A549 (cell line): ENCODE results near the gene MYRF. TPM values are rescaled to one million over a fixed set of nuclear protein-coding genes. Genes with fewer than 3 reads are reported as not detected.

Experiments
- ATAC-seq, 2 experiments: fragments of 200-7000 bp in 1 of 2; fragments of >200 bp in 1 of 2; cut with Nextera tagmentation in 1 of 2; cut with Tn5 transposase in 1 of 2; 3 replicates each; pipeline versions ENCODE4 v1.8.0 to v1.9.1; 2018 to 2020; ENCODE audit warnings: mild to moderate bottlenecking in 1 of 2, moderate library complexity in 1 of 2
- CTCF ChIA-PET: fragments of 300-600 bp; sonication (Branson Sonifier 250); formaldehyde crosslinking; extraction: SDS; loops from one replicate; lab custom pipeline; 2021; ENCODE audit warnings: antibody characterized with exemption, inconsistent platforms; lab: Yijun Ruan, JAX
- POLR2A ChIA-PET: fragments of 350-600 bp; formaldehyde crosslinking; extraction: SDS; loops from one replicate; lab custom pipeline; 2021; ENCODE audit warnings: antibody characterized with exemption, inconsistent platforms; lab: Yijun Ruan, JAX
- DNase-seq, 2 experiments: peaks; one replicate each; pipeline versions ENCODE4 v3.0.0 to v3.0.0-alpha.2; 2011 to 2016; ENCODE audit warnings: low read depth in 1 of 2, low spot score in 1 of 2
- FAIRE-seq: peaks from 2 replicates; lab custom pipeline; 2011; peaks lifted over from hg19 to GRCh38; lab: Jason Lieb, UNC
- H3K27ac ChIP-seq, 2 experiments: fragments of >200 bp; sonication (Bioruptor Twin); formaldehyde crosslinking; 3 replicates each; pipeline ENCODE4 v1.5.1; 2016 to 2017
- H3K4me1 ChIP-seq: fragments of >200 bp; sonication (Bioruptor Twin); formaldehyde crosslinking; 3 replicates; pipeline ENCODE4 v1.6.1; 2016
- H3K4me2 ChIP-seq: fragments of >200 bp; sonication (Bioruptor Twin); formaldehyde crosslinking; 3 replicates; pipeline ENCODE4 v1.6.1; 2016
- H3K4me3 ChIP-seq: fragments of >200 bp; sonication (Bioruptor Twin); formaldehyde crosslinking; 3 replicates; pipeline ENCODE4 v1.5.1; 2016
- H3K9me3 ChIP-seq: fragments of >200 bp; sonication (Bioruptor Twin); formaldehyde crosslinking; 3 replicates; pipeline ENCODE4 v1.6.1; 2016
- CEBPB ChIP-seq, 2 experiments: fragments of >200 bp in 1 of 2; sonication (Bioruptor Twin) in 1 of 2; formaldehyde crosslinking in 1 of 2; IDR thresholded peaks; 2 replicates each; pipeline ENCODE4 v1.6.1; 2012 to 2016
- EP300 ChIP-seq, 2 experiments: fragments of >200 bp; sonication (Bioruptor Twin); formaldehyde crosslinking; IDR thresholded peaks; 2 replicates in 1 of 2; 3 replicates in 1 of 2; pipeline ENCODE4 v1.6.1; 2016 to 2017
- FOSL2 ChIP-seq, 2 experiments: fragments of 450-650 bp in 1 of 2; fragments of >200 bp in 1 of 2; sonication (Bioruptor Twin) in 1 of 2; formaldehyde crosslinking; IDR thresholded peaks; 2 replicates each; pipeline versions ENCODE4 v1.5.0 to v1.6.1; 2016 to 2020; ENCODE audit warnings: mild to moderate bottlenecking in 1 of 2, moderate library complexity in 1 of 2
- FOXS1 ChIP-seq: fragments of 250-450 bp; sonication (Bioruptor Pico); IDR thresholded peaks from 2 replicates; pipeline ENCODE4 v1.5.0; 2020; ENCODE audit warnings: mild to moderate bottlenecking, moderate library complexity
- GATA3 ChIP-seq: IDR thresholded peaks from 2 replicates; pipeline ENCODE4 v1.6.1; 2012; ENCODE audit warnings: borderline replicate concordance
- HDAC2 ChIP-seq: fragments of 200-600 bp; sonication (generic); IDR thresholded peaks from 2 replicates; pipeline ENCODE4 v1.6.1; 2016
- HEYL ChIP-seq: fragments of 250-450 bp; sonication (Bioruptor Pico); IDR thresholded peaks from 2 replicates; pipeline ENCODE4 v1.8.0; 2021; ENCODE audit warnings: mild to moderate bottlenecking, moderate library complexity
- HOXB5 ChIP-seq: fragments of 250-450 bp; sonication (Bioruptor Pico); IDR thresholded peaks from 2 replicates; pipeline ENCODE4 v1.5.0; 2020; ENCODE audit warnings: mild to moderate bottlenecking, moderate library complexity
- JUN ChIP-seq, 2 experiments: fragments of >200 bp; sonication (Bioruptor Twin); formaldehyde crosslinking; IDR thresholded peaks; 2 replicates in 1 of 2; 3 replicates in 1 of 2; pipeline ENCODE4 v1.6.1; 2016 to 2017
- KDM1A ChIP-seq: fragments of 200-600 bp; sonication (generic); IDR thresholded peaks from 2 replicates; pipeline ENCODE4 v1.6.1; 2016; ENCODE audit warnings: low read depth, mild to moderate bottlenecking
- POLR2A ChIP-seq: IDR thresholded peaks from 2 replicates; pipeline ENCODE4 v1.6.1; 2012; ENCODE audit warnings: mild to moderate bottlenecking, low read length
- POLR2AphosphoS2 ChIP-seq: conservative IDR thresholded peaks from 2 replicates; pipeline ENCODE4 v1.6.1; 2012; ENCODE audit warnings: low read length, improper control_type of control experiment, inconsistent platforms
- RAD21 ChIP-seq, 2 experiments: fragments of >200 bp in 1 of 2; sonication (Bioruptor Twin) in 1 of 2; formaldehyde crosslinking in 1 of 2; IDR thresholded peaks in 1 of 2; conservative IDR thresholded peaks in 1 of 2; 2 replicates in 1 of 2; 3 replicates in 1 of 2; pipeline ENCODE4 v1.6.1; 2012 to 2018; ENCODE audit warnings: inconsistent platforms in 1 of 2
- RCOR1 ChIP-seq: fragments of 150-350 bp; IDR thresholded peaks from 2 replicates; pipeline ENCODE4 v1.6.1; 2014; ENCODE audit warnings: antibody characterized with exemption, low read length, low read depth
- SMC3 ChIP-seq: fragments of >200 bp; sonication (Bioruptor Twin); formaldehyde crosslinking; IDR thresholded peaks from 3 replicates; pipeline ENCODE4 v1.6.1; 2018; ENCODE audit warnings: inconsistent platforms
- SREBF2 ChIP-seq: fragments of 450-650 bp; IDR thresholded peaks from 2 replicates; pipeline ENCODE4 v1.6.1; 2014; ENCODE audit warnings: mild to moderate bottlenecking, moderate library complexity
- TP53 ChIP-seq: fragments of 250-450 bp; sonication (Bioruptor Pico); IDR thresholded peaks from 2 replicates; pipeline ENCODE4 v1.5.0; 2021; ENCODE audit warnings: mild to moderate bottlenecking, moderate library complexity
- ZFP36 ChIP-seq: fragments of 450-650 bp; IDR thresholded peaks from 2 replicates; pipeline ENCODE4 v1.6.1; 2014; ENCODE audit warnings: borderline replicate concordance; ENCODE audit not compliant: partially characterized antibody
- ZSCAN20 ChIP-seq: fragments of 250-450 bp; sonication (Bioruptor Pico); IDR thresholded peaks from 2 replicates; pipeline ENCODE4 v1.8.0; 2022; ENCODE audit warnings: mild to moderate bottlenecking, moderate library complexity
- WGBS: methylation state at CpG from one replicate; pipeline ENCODE4 v1.1.6; 2017; ENCODE audit errors: missing lambda C conversion rate; 5-methylcytosine and 5-hydroxymethylcytosine counted together
- polyA plus RNA-seq, 4 experiments: library from polyadenylated mRNA; depleted of rRNA in 3 of 4; stranded (reverse); fragments of >200 nt; fragmentation: RNase III in 1 of 4; extraction: RNeasy Plus Mini Kit Qiagen cat#74134 plus additional on column Dnase treatment in 1 of 4; gene quantifications; 2 replicates in 3 of 4; 3 replicates in 1 of 4; pipeline ENCODE4 v1.2.3, GENCODE V29; 2011 to 2017
- TF ChIP-seq, protein P1 (sequence below): fragments of 150-350 bp; IDR thresholded peaks from 2 replicates; pipeline ENCODE4 v1.6.1; 2014; ENCODE audit warnings: low read depth, mild to moderate bottlenecking, low read length
- TF ChIP-seq, protein P2 (sequence below): fragments of >200 bp; sonication (Bioruptor Twin); formaldehyde crosslinking; IDR thresholded peaks from 2 replicates; pipeline ENCODE4 v1.6.1; 2016
- TF ChIP-seq, protein P3 (sequence below): fragments of 200-600 bp; sonication (generic); IDR thresholded peaks from 2 replicates; pipeline ENCODE4 v1.6.1; 2016; ENCODE audit warnings: antibody characterized with exemption, mild to moderate bottlenecking, moderate library complexity

Gene MYRF
- polyA plus RNA-seq, 2 of the 4 experiments (the other 2 are of a cell fraction): 14.7 to 22.3 TPM

DNA sequence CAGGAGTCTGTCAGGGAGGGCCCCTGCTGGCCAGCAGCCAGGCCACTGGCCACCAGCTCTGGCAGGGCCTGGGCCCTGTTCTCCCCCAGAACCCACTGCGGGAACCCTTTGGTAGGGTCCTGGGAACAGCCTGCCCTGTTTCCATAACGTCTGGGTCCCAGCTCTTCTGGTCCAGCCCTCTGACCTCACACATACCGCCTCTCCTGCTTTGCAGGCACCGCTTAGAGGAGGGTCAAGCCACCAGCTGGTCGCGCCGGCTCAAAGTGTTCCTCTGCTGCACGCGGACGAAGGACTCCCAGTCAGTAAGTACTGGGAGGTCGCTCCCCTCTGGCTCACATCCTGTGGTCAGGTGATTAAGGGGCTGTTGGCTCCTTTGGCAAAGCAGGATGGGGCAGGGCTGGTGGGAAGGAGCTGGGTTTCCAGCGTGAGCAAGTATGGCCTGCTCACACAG, 26.6 kb upstream of the MYRF start:
- Histone ChIP-seq H3K9me3 (no peaks in the 10 kb centered on the region), H3K4me3 (no peak overlapping the region), H3K4me2 (no peak overlapping the region), H3K27ac (no peak overlapping the region), H3K4me1 (peaks cover 27% of the 10 kb centered on the region)
- ChIA-PET POLR2A (no interaction called here), CTCF (interaction anchor here (0.9 to 3.9 kb wide), 6 partner anchors 18 to 280 kb away, joined by 3 to 21 read pairs (median 3); no protein-coding TSS in a partner anchor)
- TF ChIP-seq SMC3 (no peak), CEBPB (IDR thresholded peaks at IDR 0.05) (no peak), HOXB5 (no peak), EP300 (IDR thresholded peaks at IDR 0.05) (no peak), FOXS1 (CRISPR knock-in tag) (no peak), JUN (IDR thresholded peaks at IDR 0.05) (no peak), HDAC2 (no peak), FOSL2 (IDR thresholded peaks at IDR 0.05) (no peak), FOSL2 (CRISPR knock-in tag; IDR thresholded peaks at IDR 0.05) (no peak), GATA3 (no peak), RAD21 (conservative IDR thresholded peaks at IDR 0.05 in 1 of 2, IDR thresholded peaks at IDR 0.05 in 1 of 2) (no peak)
- ATAC-seq (no peak), DNase-seq (no peak), FAIRE-seq (no peak)
- 86% methylated on average over 12 of the region's 12 CpGs for WGBS

DNA sequence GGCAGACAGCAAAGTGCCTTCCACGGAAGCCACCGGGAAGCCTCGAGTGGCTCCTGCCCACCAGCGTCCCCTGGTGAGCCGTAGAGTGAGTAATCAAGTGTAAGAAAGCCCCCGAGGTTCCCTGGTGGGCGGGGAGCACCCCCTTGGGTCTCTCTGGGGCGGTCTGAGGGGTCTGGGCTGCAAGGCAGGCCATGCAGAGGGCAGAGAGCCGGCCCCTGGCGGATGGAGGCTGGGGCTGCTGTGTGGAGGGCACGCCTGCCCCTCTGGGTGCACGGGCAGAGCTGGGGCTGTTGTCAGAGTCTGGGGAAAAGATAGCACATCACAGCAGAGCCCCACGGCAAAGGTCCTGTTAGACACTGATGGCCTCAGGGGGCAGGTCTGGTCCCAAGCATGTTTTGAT, 25.7 kb upstream of the MYRF start:
- ATAC-seq: no peak
- TF ChIP-seq TP53 (CRISPR knock-in tag): no peak
- TF ChIP-seq, all 56 proteins: peak for 0
- H3K4me2 ChIP-seq: no peak overlapping the region
- no peak overlapping the region for H3K4me3 ChIP-seq
- H3K27ac ChIP-seq: 0 out of 6 replicates have a peak overlapping the region, but pooled peaks of 1 of the 2 experiments have one; percentile 19
- DNase-seq (no peak), FAIRE-seq (no peak)
- H3K4me1 ChIP-seq: peaks cover 30% of the 10 kb centered on the region
- no peaks in the 10 kb centered on the region for H3K9me3 ChIP-seq
- ChIA-PET POLR2A (no interaction called here), CTCF (interaction anchor here (0.9 to 3.9 kb wide), 5 partner anchors 17 to 210 kb away, joined by 3 to 21 read pairs (median 3); no protein-coding TSS in a partner anchor)
- WGBS: 88% methylated on average over 7 of the region's 13 CpGs

DNA sequence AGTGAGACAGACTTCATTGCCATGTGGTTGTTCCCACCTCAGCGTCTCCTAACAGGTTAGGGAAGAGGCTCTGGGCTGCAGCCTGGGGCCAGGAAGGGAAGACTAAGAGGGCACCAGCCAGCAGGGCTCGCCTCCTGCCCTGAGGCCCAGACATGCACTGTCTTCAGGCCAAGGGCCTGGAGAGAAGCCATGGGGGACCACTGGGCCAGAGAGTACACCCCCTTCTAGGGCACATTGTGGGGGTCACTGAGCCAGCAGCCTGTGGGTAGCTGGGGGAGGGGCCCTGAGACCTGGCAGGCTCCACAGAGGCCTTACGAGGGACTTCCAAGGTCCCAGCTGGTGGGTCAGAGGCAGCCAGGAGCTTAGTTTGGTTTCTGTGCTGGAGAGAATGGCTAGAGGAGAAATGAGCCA, 25.0 kb upstream of the MYRF start:
- Histone ChIP-seq H3K9me3 (no peaks in the 10 kb centered on the region), H3K4me1 (peaks cover 30% of the 10 kb centered on the region), H3K4me2 (no peak overlapping the region), H3K27ac (no peak overlapping the region; a peak in 1 of 6 replicates), H3K4me3 (no peak overlapping the region)
- ChIA-PET CTCF (interaction anchor here (1.2 to 3.9 kb wide), 6 partner anchors 12 to 250 kb away, joined by 3 to 21 read pairs (median 4); no protein-coding TSS in a partner anchor), POLR2A (no interaction called here)
- ATAC-seq (no peak), FAIRE-seq (no peak), DNase-seq (no peak)
- TF ChIP-seq HDAC2: no peak
- no peak for TF ChIP-seq POLR2AphosphoS2
- no peak for TF ChIP-seq HOXB5
- no peak for TF ChIP-seq ZSCAN20 (CRISPR knock-in tag)
- TF ChIP-seq KDM1A: no peak
- TF ChIP-seq RCOR1: no peak
- TF ChIP-seq TP53 (CRISPR knock-in tag): no peak
- TF ChIP-seq SMC3: no peak
- no peak for TF ChIP-seq POLR2A
- TF ChIP-seq ZFP36: no peak
- TF ChIP-seq, protein P1, sequence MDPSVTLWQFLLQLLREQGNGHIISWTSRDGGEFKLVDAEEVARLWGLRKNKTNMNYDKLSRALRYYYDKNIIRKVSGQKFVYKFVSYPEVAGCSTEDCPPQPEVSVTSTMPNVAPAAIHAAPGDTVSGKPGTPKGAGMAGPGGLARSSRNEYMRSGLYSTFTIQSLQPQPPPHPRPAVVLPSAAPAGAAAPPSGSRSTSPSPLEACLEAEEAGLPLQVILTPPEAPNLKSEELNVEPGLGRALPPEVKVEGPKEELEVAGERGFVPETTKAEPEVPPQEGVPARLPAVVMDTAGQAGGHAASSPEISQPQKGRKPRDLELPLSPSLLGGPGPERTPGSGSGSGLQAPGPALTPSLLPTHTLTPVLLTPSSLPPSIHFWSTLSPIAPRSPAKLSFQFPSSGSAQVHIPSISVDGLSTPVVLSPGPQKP: no peak
- TF ChIP-seq, protein P2, sequence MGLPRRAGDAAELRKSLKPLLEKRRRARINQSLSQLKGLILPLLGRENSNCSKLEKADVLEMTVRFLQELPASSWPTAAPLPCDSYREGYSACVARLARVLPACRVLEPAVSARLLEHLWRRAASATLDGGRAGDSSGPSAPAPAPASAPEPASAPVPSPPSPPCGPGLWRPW: no peak
- TF ChIP-seq, protein P3, sequence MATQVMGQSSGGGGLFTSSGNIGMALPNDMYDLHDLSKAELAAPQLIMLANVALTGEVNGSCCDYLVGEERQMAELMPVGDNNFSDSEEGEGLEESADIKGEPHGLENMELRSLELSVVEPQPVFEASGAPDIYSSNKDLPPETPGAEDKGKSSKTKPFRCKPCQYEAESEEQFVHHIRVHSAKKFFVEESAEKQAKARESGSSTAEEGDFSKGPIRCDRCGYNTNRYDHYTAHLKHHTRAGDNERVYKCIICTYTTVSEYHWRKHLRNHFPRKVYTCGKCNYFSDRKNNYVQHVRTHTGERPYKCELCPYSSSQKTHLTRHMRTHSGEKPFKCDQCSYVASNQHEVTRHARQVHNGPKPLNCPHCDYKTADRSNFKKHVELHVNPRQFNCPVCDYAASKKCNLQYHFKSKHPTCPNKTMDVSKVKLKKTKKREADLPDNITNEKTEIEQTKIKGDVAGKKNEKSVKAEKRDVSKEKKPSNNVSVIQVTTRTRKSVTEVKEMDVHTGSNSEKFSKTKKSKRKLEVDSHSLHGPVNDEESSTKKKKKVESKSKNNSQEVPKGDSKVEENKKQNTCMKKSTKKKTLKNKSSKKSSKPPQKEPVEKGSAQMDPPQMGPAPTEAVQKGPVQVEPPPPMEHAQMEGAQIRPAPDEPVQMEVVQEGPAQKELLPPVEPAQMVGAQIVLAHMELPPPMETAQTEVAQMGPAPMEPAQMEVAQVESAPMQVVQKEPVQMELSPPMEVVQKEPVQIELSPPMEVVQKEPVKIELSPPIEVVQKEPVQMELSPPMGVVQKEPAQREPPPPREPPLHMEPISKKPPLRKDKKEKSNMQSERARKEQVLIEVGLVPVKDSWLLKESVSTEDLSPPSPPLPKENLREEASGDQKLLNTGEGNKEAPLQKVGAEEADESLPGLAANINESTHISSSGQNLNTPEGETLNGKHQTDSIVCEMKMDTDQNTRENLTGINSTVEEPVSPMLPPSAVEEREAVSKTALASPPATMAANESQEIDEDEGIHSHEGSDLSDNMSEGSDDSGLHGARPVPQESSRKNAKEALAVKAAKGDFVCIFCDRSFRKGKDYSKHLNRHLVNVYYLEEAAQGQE: no peak
- no peak for TF ChIP-seq HEYL (CRISPR knock-in tag)
- no peak for TF ChIP-seq SREBF2
- no peak for TF ChIP-seq FOSL2 (IDR thresholded peaks at IDR 0.05)
- TF ChIP-seq FOSL2 (CRISPR knock-in tag; IDR thresholded peaks at IDR 0.05): no peak
- 84% methylated on average over 2 of the region's 3 CpGs for WGBS
